PC-9 (cell line): Measurements from ENCODE around the gene UFD1. TPM values are rescaled to one million over a fixed set of nuclear protein-coding genes. Genes with fewer than 3 reads are reported as not detected.

ENCODE experiments used
- BruUV-seq: library from RNA; stranded (reverse); fragments of 400-500 nt; replicated peaks from 2 replicates; lab custom pipeline; 2021; lab: Mats Ljungman, UMichigan
- CTCF ChIA-PET: fragments of 300-600 bp; sonication (Branson Sonifier 250); formaldehyde crosslinking; loops from one replicate; lab custom pipeline; 2022; ENCODE audit warnings: antibody characterized with exemption; lab: Charles Lee
- POLR2A ChIA-PET: fragments of 300-600 bp; sonication (Branson Sonifier 250); formaldehyde crosslinking; loops from one replicate; lab custom pipeline; 2022; ENCODE audit warnings: antibody characterized with exemption; ENCODE audit not compliant: unreplicated experiment; lab: Charles Lee
- DNase-seq, 2 experiments: peaks; one replicate each; pipeline versions ENCODE4 v3.0.0 to v3.0.0-alpha.2; 2015 to 2022; ENCODE audit warnings: mixed read lengths in 1 of 2
- H2AFZ ChIP-seq: fragments of 200-600 bp; sonication (generic); 2 replicates; pipeline ENCODE4 v1.8.1; 2017; ENCODE audit warnings: antibody characterized with exemption
- H3F3A ChIP-seq: fragments of 200-600 bp; sonication (generic); 2 replicates; pipeline ENCODE4 v1.8.1; 2017; ENCODE audit warnings: antibody characterized with exemption, mild to moderate bottlenecking, low read depth; ENCODE audit not compliant: insufficient read depth
- H3K27ac ChIP-seq: fragments of 200-600 bp; sonication (generic); 2 replicates; pipeline ENCODE4 v1.6.1; 2016; ENCODE audit warnings: mixed run types
- H3K27me3 ChIP-seq: fragments of 200-600 bp; sonication (generic); 2 replicates; pipeline ENCODE4 v1.6.1; 2016; ENCODE audit warnings: low read depth, mixed run types; ENCODE audit not compliant: insufficient read depth
- H3K36me3 ChIP-seq: fragments of 200-600 bp; sonication (generic); 2 replicates; pipeline ENCODE4 v1.6.1; 2016; ENCODE audit warnings: low read depth, mixed run types
- H3K4me1 ChIP-seq: fragments of 200-600 bp; sonication (generic); replicated peaks from 2 replicates; pipeline ENCODE4 v1.6.1; 2016; ENCODE audit warnings: mixed run types; ENCODE audit not compliant: insufficient read depth
- H3K4me2 ChIP-seq: fragments of 200-600 bp; sonication (generic); 2 replicates; pipeline ENCODE4 v1.6.1; 2017; ENCODE audit warnings: mixed run types
- H3K4me3 ChIP-seq: fragments of 200-600 bp; sonication (generic); 2 replicates; pipeline ENCODE4 v1.6.1; 2016; ENCODE audit warnings: mixed run types
- H3K79me2 ChIP-seq: fragments of 200-600 bp; sonication (generic); 2 replicates; pipeline ENCODE4 v1.6.1; 2017; ENCODE audit warnings: low read depth, mixed run types
- H3K9me2 ChIP-seq: fragments of 200-600 bp; sonication (generic); 2 replicates; pipeline ENCODE4 v1.8.1; 2017; ENCODE audit warnings: mild to moderate bottlenecking; ENCODE audit not compliant: insufficient read depth
- H3K9me3 ChIP-seq: fragments of 200-600 bp; sonication (generic); 2 replicates; pipeline ENCODE4 v1.8.1; 2016; ENCODE audit warnings: low read depth; ENCODE audit not compliant: insufficient read depth
- H4K20me1 ChIP-seq: fragments of 200-600 bp; sonication (generic); 2 replicates; pipeline ENCODE4 v1.8.1; 2017; ENCODE audit not compliant: insufficient read depth
- EZH2 ChIP-seq: fragments of 200-600 bp; sonication (generic); IDR thresholded peaks from 2 replicates; pipeline ENCODE4 v1.8.0; 2017; ENCODE audit warnings: antibody characterized with exemption, low read depth
- intact Hi-C: fragments of 100-400 bp; cut with micrococcal nuclease; formaldehyde crosslinking; loops from one replicate; pipeline ENCODE4 v1.10.0; 2022; ENCODE audit not compliant: unreplicated experiment
- total RNA-seq: library from RNA; stranded (reverse); gene quantifications from 2 replicates; pipeline ENCODE4 v1.2.3, GENCODE V29; 2021
- TF ChIP-seq, protein P1 (sequence below): fragments of 200-600 bp; sonication (generic); conservative IDR thresholded peaks from 2 replicates; pipeline ENCODE4 v1.6.1; 2017; ENCODE audit warnings: mixed run types, antibody characterized with exemption, mild to moderate bottlenecking, moderate library complexity

UFD1 gene
- total RNA-seq, 1 experiment from 2014 or later, result 66.9 TPM

DNA sequence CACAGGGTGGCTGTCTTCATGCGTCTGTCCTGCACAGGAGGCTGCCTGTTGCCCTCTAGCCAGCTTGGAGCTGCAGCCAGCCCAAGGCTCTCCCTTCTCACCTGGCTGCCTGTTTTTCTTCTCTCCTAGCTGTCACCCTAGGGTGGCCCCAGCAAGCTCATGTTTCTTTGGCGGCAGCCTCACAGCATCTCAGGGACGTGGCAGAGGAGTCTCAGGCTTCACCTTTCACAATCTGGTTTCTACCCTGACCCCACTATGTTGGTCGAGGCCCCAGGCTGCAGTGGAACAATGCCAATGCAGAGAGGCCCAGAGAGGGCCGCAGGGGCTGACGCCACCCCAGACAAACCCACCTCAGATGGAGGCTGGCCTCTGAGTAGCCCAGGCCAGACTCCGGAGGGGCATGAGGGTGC is 47.7 kb upstream of the UFD1 start:
- POLR2A ChIA-PET, result no interaction called here
- H3K4me2 ChIP-seq, result no peak overlapping the region
- TF ChIP-seq EZH2, result no peak
- TF ChIP-seq, protein P1, sequence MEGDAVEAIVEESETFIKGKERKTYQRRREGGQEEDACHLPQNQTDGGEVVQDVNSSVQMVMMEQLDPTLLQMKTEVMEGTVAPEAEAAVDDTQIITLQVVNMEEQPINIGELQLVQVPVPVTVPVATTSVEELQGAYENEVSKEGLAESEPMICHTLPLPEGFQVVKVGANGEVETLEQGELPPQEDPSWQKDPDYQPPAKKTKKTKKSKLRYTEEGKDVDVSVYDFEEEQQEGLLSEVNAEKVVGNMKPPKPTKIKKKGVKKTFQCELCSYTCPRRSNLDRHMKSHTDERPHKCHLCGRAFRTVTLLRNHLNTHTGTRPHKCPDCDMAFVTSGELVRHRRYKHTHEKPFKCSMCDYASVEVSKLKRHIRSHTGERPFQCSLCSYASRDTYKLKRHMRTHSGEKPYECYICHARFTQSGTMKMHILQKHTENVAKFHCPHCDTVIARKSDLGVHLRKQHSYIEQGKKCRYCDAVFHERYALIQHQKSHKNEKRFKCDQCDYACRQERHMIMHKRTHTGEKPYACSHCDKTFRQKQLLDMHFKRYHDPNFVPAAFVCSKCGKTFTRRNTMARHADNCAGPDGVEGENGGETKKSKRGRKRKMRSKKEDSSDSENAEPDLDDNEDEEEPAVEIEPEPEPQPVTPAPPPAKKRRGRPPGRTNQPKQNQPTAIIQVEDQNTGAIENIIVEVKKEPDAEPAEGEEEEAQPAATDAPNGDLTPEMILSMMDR, result no peak
- no peaks in the 10 kb centered on the region for H4K20me1 ChIP-seq
- H3K9me2 ChIP-seq, result no peaks in the 10 kb centered on the region
- no peak overlapping the region for H3K27ac ChIP-seq
- no TSS peak for BruUV-seq
- no peak for DNase-seq
- no peaks in the 10 kb centered on the region for H3F3A ChIP-seq
- intact Hi-C loops, result no loop called here
- H3K9me3 ChIP-seq, result no peaks in the 10 kb centered on the region
- H3K79me2 ChIP-seq, result no peaks in the 10 kb centered on the region
- H3K4me3 ChIP-seq, result no peak overlapping the region
- H2AFZ ChIP-seq, result no peak overlapping the region
- no peaks in the 10 kb centered on the region for H3K4me1 ChIP-seq
- CTCF ChIA-PET, result no interaction called here
- H3K27me3 ChIP-seq, result no peaks in the 10 kb centered on the region
- H3K36me3 ChIP-seq, result no peaks in the 10 kb centered on the region

DNA sequence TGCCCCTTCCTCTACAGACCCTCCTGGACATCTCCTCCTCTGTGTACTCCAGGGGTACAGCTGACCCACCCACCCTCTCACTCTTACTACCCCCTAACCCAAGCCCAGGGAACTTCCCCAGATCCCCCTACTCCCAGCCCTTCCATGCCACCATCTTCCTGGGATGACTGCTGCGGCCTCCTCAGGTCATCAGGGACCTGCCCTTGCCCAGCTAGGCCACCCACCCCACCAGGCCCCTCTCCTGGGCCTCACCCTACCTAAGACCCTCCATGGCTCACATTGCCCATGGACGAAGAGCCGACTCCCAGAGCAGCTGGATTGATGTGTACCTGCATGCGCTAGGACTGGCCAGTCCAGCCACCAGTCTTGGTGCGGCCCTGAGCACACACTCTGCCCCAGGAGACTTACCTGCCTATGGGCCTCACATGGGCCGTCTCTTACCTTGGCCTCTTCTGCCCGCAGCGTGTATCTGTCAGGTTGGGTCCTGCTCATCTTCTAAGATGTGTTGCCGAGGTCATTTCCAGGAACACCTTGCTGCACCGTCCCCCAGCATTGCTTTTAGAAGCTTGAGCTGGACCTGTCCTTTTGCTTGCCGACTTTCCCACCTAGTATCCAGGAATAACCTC is 47.2 kb upstream of the UFD1 start:
- ChIA-PET POLR2A (no interaction called here), CTCF (no interaction called here)
- Histone ChIP-seq H3F3A (no peaks in the 10 kb centered on the region), H3K27me3 (no peaks in the 10 kb centered on the region), H3K79me2 (no peaks in the 10 kb centered on the region), H3K36me3 (no peaks in the 10 kb centered on the region), H3K4me2 (no peak overlapping the region), H3K9me2 (no peaks in the 10 kb centered on the region), H4K20me1 (no peaks in the 10 kb centered on the region), H3K4me1 (no peaks in the 10 kb centered on the region), H3K4me3 (no peak overlapping the region), H2AFZ (no peak overlapping the region), H3K9me3 (no peaks in the 10 kb centered on the region), H3K27ac (no peak overlapping the region)
- BruUV-seq, result no TSS peak
- intact Hi-C loops, result no loop called here
- no peak for TF ChIP-seq EZH2
- TF ChIP-seq, protein P1, result no peak
- DNase-seq, result no peak

DNA sequence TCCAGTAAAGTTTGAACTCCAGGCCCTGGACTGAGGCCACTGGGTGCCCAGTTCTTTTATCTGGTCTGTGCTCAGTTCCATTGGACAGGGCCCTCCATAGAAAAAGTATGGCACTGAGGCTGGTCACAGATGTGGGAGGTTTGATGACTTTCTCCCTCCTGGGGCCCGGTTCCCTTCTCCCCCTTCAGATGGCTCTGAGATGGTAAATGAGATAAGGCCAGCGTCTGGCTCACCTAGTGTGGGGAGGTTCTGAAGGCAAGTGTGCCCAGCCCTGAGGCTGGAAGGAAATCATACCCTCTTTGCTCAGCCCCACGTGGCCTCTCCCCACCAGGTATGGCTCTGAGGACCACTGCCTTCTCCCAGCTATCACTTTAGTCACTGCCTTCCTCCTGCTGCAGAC is 46.7 kb upstream of the UFD1 start:
- no peak for DNase-seq
- Histone ChIP-seq H3K4me1 (no peaks in the 10 kb centered on the region), H4K20me1 (no peaks in the 10 kb centered on the region), H3F3A (no peaks in the 10 kb centered on the region), H3K79me2 (no peaks in the 10 kb centered on the region), H3K9me2 (no peaks in the 10 kb centered on the region), H2AFZ (no peak overlapping the region), H3K4me2 (no peak overlapping the region), H3K9me3 (no peaks in the 10 kb centered on the region), H3K27me3 (no peaks in the 10 kb centered on the region), H3K36me3 (no peaks in the 10 kb centered on the region), H3K4me3 (no peak overlapping the region), H3K27ac (no peak overlapping the region)
- POLR2A ChIA-PET, result no interaction called here
- no TSS peak for BruUV-seq
- CTCF ChIA-PET, result no interaction called here
- intact Hi-C loops, result no loop called here
- TF ChIP-seq, protein P1, result no peak
- TF ChIP-seq EZH2, result no peak
